SH-SY5Y (cell line): Measurements from ENCODE around the gene RECQL.

Experiments used
- GATA2 ChIP-seq: IDR thresholded peaks from 2 replicates; pipeline ENCODE4 v1.6.1; 2011; ENCODE audit warnings: mild to moderate bottlenecking, low read depth, low read length
- GATA3 ChIP-seq: IDR thresholded peaks from 2 replicates; pipeline ENCODE4 v1.6.1; 2011; ENCODE audit warnings: low read depth, mild to moderate bottlenecking, low read length, moderate library complexity

- TF ChIP-seq GATA2 = no peak
- TF ChIP-seq GATA3 = no peak
Observed at GRCh38 chr12:21509768-21510167, 8.3 kb upstream of the RECQL start.
